A549 treated with CORT108297 at 1 μM for 4 hours (cell line): ENCODE results near the gene NRAS. TPM values are rescaled to one million over a fixed set of nuclear protein-coding genes. Genes with fewer than 3 reads are reported as not detected.

Source experiments
- total RNA-seq: library from RNA; stranded (reverse); fragments of 200-300 nt; extraction: Qiagen RNA extraction; gene quantifications from 5 replicates; pipeline ENCODE4 v1.2.3, GENCODE V29; 2022

The NRAS gene
- 26.1 to 36.0 TPM (median 28.1 TPM) in 5 replicates for total RNA-seq

GRCh38 chr1:114716304-114717170 is at the start of gene NRAS:
NRAS (minus strand) TSS chr1:114716771; CDS start chr1:114716160, 611 bp downstream.

GRCh38 chr1:114757455-114758255 is 41.1 kb upstream of the NRAS start, which contains the start of gene CSDE1:
CSDE1 (minus strand) TSS chr1:114757984; CDS start chr1:114739890, 18,094 bp downstream.

GRCh38 chr1:114695430-114696058 is 21.0 kb downstream of the NRAS start, which contains the start of gene AMPD1:
AMPD1 (minus strand) TSS chr1:114695546; CDS start chr1:114695471, 75 bp downstream.

GRCh38 chr1:114669562-114670082 is 46.9 kb downstream of the NRAS start, which contains the start of gene DENND2C:
DENND2C (minus strand) TSS chr1:114670049; CDS start chr1:114625984, 44,065 bp downstream.

Other genes with a start within 250 kb of the NRAS start
- gene TRIM33, start 205.6 kb downstream of the NRAS start, total RNA-seq = 8.1 to 13.9 TPM (median 10.6 TPM) in 5 replicates
- 26.2 to 29.7 TPM (median 27.7 TPM) in 5 replicates for gene BCAS2, start 135.2 kb downstream of the NRAS start, total RNA-seq
- 0.29 to 0.57 TPM (median 0.39 TPM) in 5 replicates for gene DENND2C, start 46.7 kb downstream of the NRAS start, total RNA-seq
- gene AMPD1, start 21.2 kb downstream of the NRAS start, total RNA-seq = 0.07 TPM in 1 of 5 replicates, not detected in the others
- 115 to 168 TPM (median 125 TPM) in 5 replicates for gene CSDE1, start 41.2 kb upstream of the NRAS start, total RNA-seq
- gene SIKE1, start 63.9 kb upstream of the NRAS start, total RNA-seq = 15.6 to 19.4 TPM (median 16.0 TPM) in 5 replicates
- not detected in 5 replicates for gene SYCP1, start 138.1 kb upstream of the NRAS start, total RNA-seq